Motor neuron (in vitro differentiated cells): Measurements from ENCODE around the gene SIDT1. TPM values are rescaled to one million over a fixed set of nuclear protein-coding genes. Genes with fewer than 3 reads are reported as not detected.

Source experiments
- ATAC-seq, 8 experiments: fragments of 200-7000 bp; cut with Tn5 transposase; replicated peaks in 6 of 8; 2 replicates each; pipeline ENCODE4 v1.8.0; 2021; ENCODE audit warnings: mild to moderate bottlenecking in 8 of 8, moderate library complexity in 8 of 8
- H3K27ac ChIP-seq, 2 donors: fragments of 250-450 bp; sonication (Bioruptor Pico); 2 replicates each; pipeline ENCODE4 v1.9.0; 2021; ENCODE audit warnings: antibody characterized with exemption in 2 of 2, mild to moderate bottlenecking in 2 of 2, moderate library complexity in 1 of 2
- H3K4me1 ChIP-seq, 2 donors: fragments of 250-450 bp; sonication (Bioruptor Pico); replicated peaks in 1 of 2; 2 replicates each; pipeline ENCODE4 v1.6.1; 2021; ENCODE audit warnings: antibody characterized with exemption in 2 of 2, mild to moderate bottlenecking in 2 of 2, moderate library complexity in 1 of 2
- H3K4me3 ChIP-seq, 5 donors: fragments of 250-450 bp; sonication (Bioruptor Pico); 2 replicates each; pipeline ENCODE4 v1.9.0; 2021; ENCODE audit warnings: antibody characterized with exemption in 5 of 5, mild to moderate bottlenecking in 5 of 5, moderate library complexity in 4 of 5
- WGBS, 10 experiments: fragments of 450-650 bp; shearing (Covaris generic); methylation state at CpG; one replicate each; pipeline ENCODE4 v1.0.0; 2022; 5-methylcytosine and 5-hydroxymethylcytosine counted together
- in situ Hi-C, 9 experiments: fragments of 400-800 bp; cut with MboI; loops; one replicate each; pipeline ENCODE4 v1.15.0; 2021; ENCODE audit warnings: low sequenced_read_pairs in 9 of 9, low pct_unique_long_range_greater_than_20kb in 2 of 9; ENCODE audit not compliant: unreplicated experiment in 9 of 9
- total RNA-seq, 8 experiments: library from RNA; unstranded; fragments of 300-600 nt; gene quantifications; 2 replicates each; pipeline versions ENCODE4 v1.2.3 to v1.2.4, GENCODE V29; 2022

The SIDT1 gene
- total RNA-seq, 8 experiments from 2014 or later = 0.33 to 6.1 (median 0.66) TPM; not detected in 2

DNA sequence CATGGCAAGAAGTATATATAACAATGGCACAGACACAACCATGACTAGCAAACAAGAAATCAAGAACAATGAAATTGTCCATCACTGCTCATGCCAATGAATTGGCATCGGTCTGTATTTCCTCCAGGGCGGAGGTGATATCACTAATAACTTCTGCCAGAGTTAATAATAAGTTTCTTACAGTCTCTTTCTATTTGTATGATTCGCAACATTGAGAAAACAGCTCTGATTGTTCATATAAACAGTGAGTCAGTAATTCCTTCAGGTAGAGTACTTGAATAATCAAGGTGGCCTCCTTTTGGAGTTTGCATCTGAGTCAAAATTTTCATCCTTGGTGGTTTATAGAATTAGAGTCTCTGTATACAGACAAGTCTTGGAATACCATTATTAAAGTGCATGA, 9.1 kb upstream of the SIDT1 start:
- no peak for ATAC-seq
- in situ Hi-C loops = no loop called here

DNA sequence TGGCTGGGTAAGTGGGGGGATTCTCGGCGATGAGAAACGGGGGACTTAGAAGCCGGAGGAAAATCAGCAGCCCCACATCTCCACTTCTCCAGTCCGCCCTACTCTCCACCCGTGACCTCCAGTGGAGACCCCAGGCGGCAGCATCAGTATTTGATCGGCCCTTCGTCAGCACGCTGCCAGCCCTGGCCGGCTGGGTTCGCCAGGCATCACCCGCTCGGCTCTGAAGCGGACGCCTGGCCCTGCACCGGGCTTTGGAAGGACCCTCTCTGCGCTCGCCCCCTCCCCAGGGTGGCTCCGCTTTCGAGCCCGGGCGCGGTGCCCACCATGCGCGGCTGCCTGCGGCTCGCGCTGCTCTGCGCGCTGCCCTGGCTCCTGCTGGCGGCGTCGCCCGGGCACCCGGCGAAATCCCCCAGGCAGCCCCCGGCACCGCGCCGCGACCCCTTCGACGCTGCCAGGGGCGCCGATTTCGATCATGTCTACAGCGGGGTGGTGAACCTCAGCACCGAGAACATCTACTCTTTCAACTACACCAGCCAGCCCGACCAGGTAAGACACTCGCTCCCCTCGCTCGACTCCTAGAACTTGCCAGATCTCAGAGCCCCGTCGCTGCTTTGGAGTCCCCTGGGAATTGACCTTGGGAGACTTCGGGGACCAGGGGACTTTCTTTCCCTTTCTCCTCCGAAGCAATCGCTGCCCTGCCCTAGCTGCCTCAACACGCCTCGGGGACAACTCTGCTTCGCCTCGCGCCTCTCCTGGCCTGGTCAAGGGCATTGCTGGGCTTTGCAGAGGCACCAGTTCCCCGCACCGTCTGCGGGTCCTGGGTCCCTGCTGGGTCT, 561 bp downstream of the SIDT1 start:
- no peak overlapping the region for H3K27ac ChIP-seq
- WGBS, 10 experiments = 0 to 14% (median 1%) methylated on average over 1 to 14 of the region's 66 CpGs; no CpG with 5 or more reads in 4 of the 10 experiments

More for the DNA sequence above, 9.1 kb upstream of the SIDT1 start:
- no peaks in the 10 kb centered on the region for H3K4me1 ChIP-seq
- H3K4me3 ChIP-seq = no peak overlapping the region
- H3K27ac ChIP-seq = no peak overlapping the region
- WGBS, 10 experiments = 8 to 92% (median 77%) methylated on average over 1 to 3 of the region's 3 CpGs

DNA sequence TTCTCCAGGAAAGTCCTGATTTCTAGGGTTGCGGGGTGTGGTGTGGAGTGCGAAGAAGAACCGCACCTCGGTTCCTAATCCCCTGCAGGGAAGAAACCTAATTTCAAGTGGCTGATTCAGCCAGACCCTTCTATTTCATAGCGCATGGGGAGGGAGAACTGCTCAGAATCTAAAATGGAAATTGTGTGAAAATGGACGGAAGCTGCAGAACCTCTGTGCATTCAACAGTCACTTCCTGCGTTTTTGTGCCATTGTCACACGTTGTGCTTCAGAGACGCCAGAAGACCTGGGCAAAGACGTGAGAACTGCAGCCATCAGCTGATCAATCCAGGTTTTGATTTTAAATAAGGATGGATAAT, 1.2 kb downstream of the SIDT1 start:
- 0 to 40% (median 21%) methylated on average over 1 to 6 of the region's 10 CpGs; no CpG with 5 or more reads in 2 of the 10 experiments for WGBS, 10 experiments
- no peak overlapping the region for H3K27ac ChIP-seq
- in situ Hi-C loops = no loop called here
- ATAC-seq = no peak
- H3K4me3 ChIP-seq = peak overlapping the region in 2 of 5 donors; percentile 41 to 44
- peaks cover 0 to 5% of the 10 kb centered on the region in 2 donors for H3K4me1 ChIP-seq

More for the DNA sequence above, 561 bp downstream of the SIDT1 start:
- ATAC-seq = peak; percentile 57 to 91 (median 86)
- in situ Hi-C loops = no loop called here
- H3K4me1 ChIP-seq = peaks cover 0 to 5% of the 10 kb centered on the region in 2 donors
- H3K4me3 ChIP-seq = peak overlapping the region; percentile 30 to 44 (median 41)

DNA sequence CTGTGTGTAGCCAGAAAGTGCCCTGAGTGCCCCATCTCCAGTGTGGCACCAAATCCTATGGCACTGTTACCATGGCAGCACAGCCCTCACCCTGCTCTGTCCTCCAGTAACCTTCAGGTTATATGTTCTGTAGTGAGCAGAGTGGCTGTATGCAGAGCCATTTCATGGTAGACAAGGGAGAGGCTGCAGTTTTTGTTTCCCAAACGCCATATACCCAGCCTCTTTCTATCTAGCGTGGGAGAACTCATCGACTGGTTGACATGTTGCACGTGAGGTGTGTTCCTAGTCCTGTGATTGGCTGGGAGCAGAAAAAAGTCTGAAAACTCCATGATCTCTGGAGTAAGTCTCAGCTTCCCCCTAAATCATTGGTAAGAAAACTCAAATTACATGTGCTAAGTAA, 2.0 kb downstream of the SIDT1 start:
- no peak overlapping the region for H3K27ac ChIP-seq
- no peak overlapping the region for H3K4me3 ChIP-seq
- WGBS, 10 experiments = 20 to 100% (median 50%) methylated on average over 1 to 4 of the region's 4 CpGs; no CpG with 5 or more reads in 1 of the 10 experiments
- ATAC-seq = no peak
- in situ Hi-C loops = no loop called here
- H3K4me1 ChIP-seq = peaks cover 0 to 5% of the 10 kb centered on the region in 2 donors

DNA sequence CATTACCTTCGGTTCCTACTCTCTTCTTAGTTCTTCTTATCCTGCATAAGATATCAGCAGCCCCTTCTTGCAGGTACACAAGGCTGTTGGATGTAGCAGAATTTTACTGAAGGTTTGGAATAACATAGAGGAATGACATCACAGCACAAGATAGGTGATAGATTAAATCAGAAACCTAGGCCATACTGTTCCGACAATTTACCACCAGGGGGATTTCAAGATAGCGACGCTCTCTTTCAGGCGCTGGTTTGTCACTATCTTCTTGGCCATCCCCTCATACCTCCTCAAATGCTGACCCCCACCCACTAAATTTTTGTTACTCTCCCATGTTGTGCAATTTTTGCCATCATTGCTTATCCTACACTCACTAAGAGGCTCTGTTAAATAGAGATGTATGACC, 3.5 kb downstream of the SIDT1 start:
- Histone ChIP-seq H3K4me1 (peaks cover 0 to 5% of the 10 kb centered on the region in 2 donors), H3K27ac (no peak overlapping the region), H3K4me3 (no peak overlapping the region)
- ATAC-seq = no peak
- in situ Hi-C loops = no loop called here
- WGBS, 10 experiments = 14 to 86% (median 42%) methylated on average over 1 to 5 of the region's 5 CpGs; no CpG with 5 or more reads in 3 of the 10 experiments

DNA sequence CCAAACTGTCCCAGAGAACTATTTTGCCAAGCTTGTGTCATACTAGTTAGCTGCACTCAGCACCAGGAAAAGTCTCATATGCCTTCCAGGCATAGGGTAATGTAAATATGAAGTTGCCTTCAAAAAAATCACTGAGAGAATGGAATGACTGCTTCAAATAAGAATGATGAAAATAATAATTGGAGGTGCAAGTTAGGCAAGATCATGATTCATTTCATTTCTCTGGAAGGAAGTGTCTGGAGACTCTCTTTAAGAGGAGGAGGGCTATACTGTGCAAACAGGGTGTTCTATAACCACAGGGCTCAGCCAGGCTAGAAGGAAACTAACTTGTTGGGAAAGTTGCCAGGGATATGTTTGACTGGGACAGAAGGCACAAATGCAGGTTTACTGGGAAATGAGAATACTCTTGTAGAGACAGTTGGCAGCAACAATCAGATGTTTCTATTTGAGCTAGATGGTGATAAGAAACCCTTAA, 4.3 kb downstream of the SIDT1 start:
- no peak overlapping the region for H3K27ac ChIP-seq
- in situ Hi-C loops = no loop called here
- ATAC-seq = peak in 1 of 8 experiments; percentile 45

DNA sequence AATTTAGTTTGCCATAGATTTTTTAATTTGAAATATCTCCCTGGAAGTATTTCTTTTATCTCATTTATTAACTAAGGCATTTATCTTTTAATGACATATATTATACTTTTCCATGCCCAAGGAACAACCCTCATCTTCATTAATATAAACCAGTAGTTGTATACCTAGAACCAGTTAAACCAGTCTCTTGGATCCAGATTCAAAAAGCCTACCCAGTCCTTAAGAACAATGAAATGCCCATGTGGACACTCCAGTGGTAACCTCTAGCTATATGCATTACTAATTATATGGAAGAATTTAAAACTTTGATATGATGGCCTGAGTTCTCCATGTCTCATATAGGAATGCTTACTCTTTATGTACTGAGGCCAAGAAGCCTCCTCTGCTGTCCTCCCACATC, 4.8 kb downstream of the SIDT1 start:
- ATAC-seq = no peak
- H3K4me3 ChIP-seq = no peak overlapping the region
- peaks cover 0 to 2% of the 10 kb centered on the region in 2 donors for H3K4me1 ChIP-seq
- in situ Hi-C loops = no loop called here
- H3K27ac ChIP-seq = no peak overlapping the region

More for the DNA sequence above, 4.3 kb downstream of the SIDT1 start:
- H3K4me1 ChIP-seq = peaks cover 0 to 5% of the 10 kb centered on the region in 2 donors
- no peak overlapping the region for H3K4me3 ChIP-seq

DNA sequence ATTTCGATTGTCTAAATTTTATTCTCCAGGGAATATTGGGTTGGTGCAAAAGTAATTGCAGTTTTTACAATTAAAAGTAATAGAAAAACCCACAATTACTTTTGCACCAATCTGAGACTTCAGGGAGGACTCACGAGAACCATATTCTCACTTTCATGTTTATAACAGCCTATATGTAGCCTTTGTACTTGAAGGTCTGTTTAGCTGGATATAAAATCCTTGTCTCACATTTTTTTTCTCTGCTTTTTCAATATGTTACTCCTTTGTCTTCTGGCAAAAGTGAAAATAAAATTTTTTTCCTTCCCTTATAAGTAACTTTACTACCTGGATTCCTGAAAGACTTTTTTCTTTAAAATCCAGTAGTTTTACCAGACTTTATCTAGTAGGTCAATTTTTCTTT, 9.2 kb downstream of the SIDT1 start:
- WGBS, 10 experiments = 0 to 88% (median 74%) methylated on average over 1 to 2 of the region's 2 CpGs; no CpG with 5 or more reads in 1 of the 10 experiments
- no peak overlapping the region for H3K4me3 ChIP-seq
- in situ Hi-C loops = no loop called here

DNA sequence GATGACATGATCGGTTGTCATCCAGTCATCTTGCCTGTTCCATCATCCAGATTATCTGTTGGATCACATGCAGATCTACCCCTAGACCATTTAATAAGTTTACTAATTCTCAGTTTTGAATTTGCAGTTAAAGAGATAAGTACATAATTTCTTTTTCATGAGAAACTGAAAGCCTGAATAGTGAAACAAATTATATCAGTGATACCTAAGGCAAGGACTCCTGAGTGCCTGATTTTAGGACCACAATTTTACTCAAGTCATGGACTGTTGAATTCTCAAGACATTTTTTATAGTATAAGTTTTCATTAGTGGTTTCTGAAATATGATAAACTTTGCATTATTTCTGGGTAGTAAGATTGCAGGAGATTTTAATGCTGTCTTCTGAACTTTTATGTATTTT, 13.2 kb downstream of the SIDT1 start:
- in situ Hi-C loops = no loop called here
- H3K27ac ChIP-seq = no peak overlapping the region
- no peak overlapping the region for H3K4me3 ChIP-seq
- ATAC-seq = no peak
- 58 to 100% (median 88%) methylated on average over 1 of the region's 1 CpG; no CpG with 5 or more reads in 3 of the 10 experiments for WGBS, 10 experiments
- no peaks in the 10 kb centered on the region for H3K4me1 ChIP-seq

More for the DNA sequence above, 9.2 kb downstream of the SIDT1 start:
- no peak for ATAC-seq
- Histone ChIP-seq H3K4me1 (no peaks in the 10 kb centered on the region), H3K27ac (no peak overlapping the region)

DNA sequence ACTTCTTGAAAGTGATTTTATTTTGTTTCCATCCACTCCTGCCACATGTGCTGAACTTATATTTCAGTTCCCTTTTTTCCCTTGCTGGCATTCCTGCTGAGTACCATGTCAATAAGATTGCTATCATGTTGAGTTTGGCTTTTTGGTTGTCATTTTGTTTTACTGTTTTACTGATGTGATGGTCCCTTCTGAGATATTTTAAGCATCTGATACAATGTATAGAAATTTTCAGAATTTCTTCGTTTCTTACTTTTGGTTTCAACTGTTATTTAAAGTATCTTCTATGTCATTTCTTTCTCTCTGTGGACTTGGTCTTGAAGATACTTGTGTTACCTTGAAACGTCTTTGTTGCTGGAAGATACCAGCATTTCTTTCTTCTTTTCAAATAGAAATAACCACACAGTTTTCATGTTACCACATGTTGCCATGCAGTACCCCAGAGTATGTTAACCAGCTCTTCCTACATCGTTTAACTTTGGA, 14.1 kb downstream of the SIDT1 start:
- in situ Hi-C loops = no loop called here
- Histone ChIP-seq H3K4me1 (no peaks in the 10 kb centered on the region), H3K27ac (no peak overlapping the region), H3K4me3 (no peak overlapping the region)
- ATAC-seq = no peak
- 3 to 100% (median 36%) methylated on average over 1 to 3 of the region's 3 CpGs for WGBS, 10 experiments

DNA sequence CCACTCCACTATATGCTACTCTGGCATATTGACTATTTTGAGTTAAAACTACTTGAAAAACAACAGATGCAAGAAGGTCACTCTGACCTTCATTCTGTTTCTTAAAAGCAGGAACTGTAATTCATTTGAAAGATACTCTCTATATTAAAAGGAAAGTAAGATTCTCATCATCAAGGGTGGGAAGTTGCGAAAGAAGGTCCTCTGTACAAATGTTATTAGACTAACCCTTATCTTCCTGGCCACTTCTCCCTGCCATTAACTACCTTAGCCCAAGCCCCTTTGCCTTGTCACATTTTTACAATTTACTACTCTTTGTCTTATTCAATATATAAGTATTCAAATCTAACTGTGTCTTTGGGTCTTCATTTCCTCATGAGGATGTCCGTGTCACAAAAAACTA, 16.1 kb downstream of the SIDT1 start:
- ATAC-seq = no peak
- no peak overlapping the region for H3K27ac ChIP-seq
- in situ Hi-C loops = no loop called here
- WGBS, 10 experiments = 80 to 100% (median 91%) methylated on average over 1 to 2 of the region's 2 CpGs; no CpG with 5 or more reads in 1 of the 10 experiments
- no peaks in the 10 kb centered on the region for H3K4me1 ChIP-seq
- no peak overlapping the region for H3K4me3 ChIP-seq

DNA sequence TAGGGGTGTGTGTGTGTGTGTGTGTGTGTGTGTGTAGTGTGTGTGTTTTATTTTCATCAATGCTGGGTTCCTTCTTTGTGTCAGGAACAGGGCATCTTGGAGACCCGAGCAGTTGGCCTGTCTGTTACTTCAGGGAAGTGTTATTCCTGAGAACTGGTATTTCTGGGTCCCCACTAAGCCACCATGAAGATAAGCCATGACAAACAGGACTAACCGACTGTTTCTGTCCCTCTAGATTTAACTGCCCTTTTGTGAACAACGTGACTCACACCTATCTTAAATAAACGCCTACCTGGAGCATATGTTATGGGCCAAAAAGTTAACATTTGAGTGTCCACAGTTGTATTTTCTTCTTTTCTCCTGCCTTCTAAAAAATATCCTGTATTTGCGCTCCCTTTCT, 19.5 kb downstream of the SIDT1 start:
- Histone ChIP-seq H3K27ac (no peak overlapping the region), H3K4me1 (peaks cover 0 to 9% of the 10 kb centered on the region in 2 donors), H3K4me3 (no peak overlapping the region)
- in situ Hi-C loops = no loop called here
- ATAC-seq = no peak
- WGBS, 10 experiments = 14 to 100% (median 78%) methylated on average over 1 to 4 of the region's 5 CpGs; no CpG with 5 or more reads in 3 of the 10 experiments

DNA sequence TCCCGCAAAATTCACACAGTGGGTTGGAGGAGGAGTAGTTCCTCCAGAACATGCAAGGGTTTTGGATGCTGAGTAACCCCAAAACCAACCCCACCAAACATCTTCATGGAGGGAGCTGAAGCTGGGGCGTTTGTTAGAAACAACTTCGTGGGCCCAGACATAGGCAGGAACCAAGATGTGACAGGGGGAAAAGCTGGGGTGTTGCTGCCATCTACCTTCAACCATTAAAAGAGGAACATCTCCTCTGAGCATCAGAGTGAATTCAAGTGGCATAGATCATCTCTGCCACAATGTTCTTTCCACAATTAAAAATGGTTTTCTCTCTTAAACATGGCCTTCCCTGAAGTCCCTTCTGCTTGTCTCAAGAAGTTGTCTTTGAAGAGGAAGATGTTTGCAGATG, 20.5 kb downstream of the SIDT1 start:
- 20 to 83% methylated on average over 1 to 2 of the region's 3 CpGs; no CpG with 5 or more reads in 8 of the 10 experiments for WGBS, 10 experiments
- in situ Hi-C loops = no loop called here
- H3K4me3 ChIP-seq = no peak overlapping the region
- peaks cover 0 to 9% of the 10 kb centered on the region in 2 donors for H3K4me1 ChIP-seq
- no peak overlapping the region for H3K27ac ChIP-seq
- peak in 1 of 8 experiments; percentile 37 for ATAC-seq
